Panc1 (cell line): ENCODE measurements around the gene BFSP1. TPM values are rescaled to one million over a fixed set of nuclear protein-coding genes. Genes with fewer than 3 reads are reported as not detected.

Experiments
- ATAC-seq: fragments of 200-7000 bp; cut with Tn5 transposase; 2 replicates; pipeline ENCODE4 v1.9.1; 2020; ENCODE audit warnings: mild to moderate bottlenecking, moderate library complexity
- BruUV-seq: library from RNA; stranded (reverse); fragments of 400-500 nt; replicated peaks from 2 replicates; lab custom pipeline; 2021; lab: Mats Ljungman, UMichigan
- CTCF ChIA-PET: fragments of 300-600 bp; sonication (Branson Sonifier 250); formaldehyde crosslinking; loops from one replicate; lab custom pipeline; 2022; ENCODE audit warnings: antibody characterized with exemption; lab: Charles Lee
- POLR2A ChIA-PET: fragments of 300-600 bp; sonication (Branson Sonifier 250); formaldehyde crosslinking; loops from one replicate; lab custom pipeline; 2022; ENCODE audit warnings: antibody characterized with exemption; lab: Charles Lee
- DNase-seq: peaks from one replicate; pipeline ENCODE4 v3.0.0-alpha.2; 2010; ENCODE audit warnings: low read depth, low spot score
- H3K27ac ChIP-seq: 2 replicates; pipeline ENCODE4 v1.5.1; 2011; ENCODE audit warnings: mild to moderate bottlenecking, low read length, inconsistent platforms
- H3K27me3 ChIP-seq: fragments of 200-500 bp; sonication (Bioruptor generic); 2 replicates; pipeline ENCODE4 v1.6.0; 2014; ENCODE audit warnings: low read length, inconsistent platforms; ENCODE audit not compliant: control insufficient read depth, insufficient read depth
- H3K36me3 ChIP-seq: fragments of 200-500 bp; sonication (Bioruptor generic); 2 replicates; pipeline ENCODE4 v1.5.1; 2014; ENCODE audit warnings: inconsistent platforms, mild to moderate bottlenecking, low read length, moderate library complexity; ENCODE audit not compliant: control insufficient read depth, insufficient read depth
- H3K4me1 ChIP-seq: 2 replicates; pipeline ENCODE4 v1.5.1; 2011; ENCODE audit warnings: inconsistent platforms, mild to moderate bottlenecking, low read length, moderate library complexity; ENCODE audit not compliant: control insufficient read depth, insufficient read depth
- H3K4me3 ChIP-seq, 2 experiments: 2 replicates each; pipeline ENCODE4 v1.5.1; 2011 to 2012; ENCODE audit warnings: low read depth in 2 of 2, low read length in 2 of 2, mild to moderate bottlenecking in 2 of 2, inconsistent platforms in 1 of 2, moderate library complexity in 1 of 2
- H3K9me3 ChIP-seq: fragments of 200-500 bp; sonication (Bioruptor generic); 2 replicates; pipeline ENCODE4 v1.5.1; 2014; ENCODE audit warnings: low read depth, mild to moderate bottlenecking, inconsistent platforms, low read length, moderate library complexity; ENCODE audit not compliant: control insufficient read depth, insufficient read depth
- CTCF ChIP-seq: fragments of 450-650 bp; IDR thresholded peaks from 2 replicates; pipeline ENCODE4 v1.5.1; 2017; ENCODE audit warnings: mild to moderate bottlenecking
- POLR2AphosphoS5 ChIP-seq: IDR thresholded peaks from 2 replicates; pipeline ENCODE4 v1.6.1; 2012; ENCODE audit warnings: mild to moderate bottlenecking, low read depth, low read length, moderate library complexity
- SIN3A ChIP-seq: IDR thresholded peaks from 2 replicates; pipeline ENCODE4 v1.6.1; 2012; ENCODE audit warnings: low read depth, mild to moderate bottlenecking, low read length, moderate library complexity, borderline replicate concordance; ENCODE audit not compliant: insufficient read depth
- TCF7L2 ChIP-seq: IDR thresholded peaks from 2 replicates; pipeline ENCODE4 v1.6.1; 2011; ENCODE audit warnings: mild to moderate bottlenecking, low read depth, low read length, inconsistent platforms
- in situ Hi-C: cut with HindIII; loops from 2 replicates; pipeline ENCODE4 v1.10.0; 2016; ENCODE audit warnings: low sequenced_read_pairs, low pct_unique_long_range_greater_than_20kb
- intact Hi-C: fragments of 100-400 bp; cut with micrococcal nuclease; formaldehyde crosslinking; loops from one replicate; pipeline ENCODE4 v1.10.0; 2022; ENCODE audit not compliant: unreplicated experiment
- total RNA-seq: library from RNA; stranded (reverse); gene quantifications from one replicate; pipeline ENCODE4 v1.2.1, GENCODE V29; 2021; ENCODE audit not compliant: unreplicated experiment
- TF ChIP-seq, protein P1 (sequence below), 2 experiments: IDR thresholded peaks; 2 replicates each; pipeline ENCODE4 v1.6.1; 2011 to 2012; ENCODE audit warnings: low read depth in 2 of 2, control low read depth in 1 of 2, low read length in 1 of 2, mild to moderate bottlenecking in 1 of 2, moderate library complexity in 1 of 2; ENCODE audit not compliant: insufficient read depth in 1 of 2

Gene BFSP1
- total RNA-seq, 1 experiment from 2014 or later: 6.9 TPM

DNA sequence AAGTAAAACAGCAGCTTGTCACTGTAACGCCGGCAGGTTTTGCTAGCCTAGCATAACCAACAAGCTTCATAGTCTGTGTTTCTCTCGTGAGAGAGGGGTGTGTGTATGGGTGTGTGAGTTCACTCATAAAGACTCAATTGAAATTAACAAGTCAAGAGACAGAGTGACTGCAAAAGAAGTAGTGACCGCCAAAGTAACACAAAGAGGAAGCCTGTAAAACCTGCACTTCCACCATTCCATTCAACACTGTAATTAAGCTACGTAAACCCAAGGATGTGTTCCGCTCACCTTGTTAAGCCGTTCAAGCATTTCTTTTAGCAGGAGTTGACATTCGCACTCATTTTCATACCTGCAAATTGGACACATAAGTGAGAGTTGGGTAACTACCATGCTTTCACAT, 6.6 kb downstream of the BFSP1 start:
- TF ChIP-seq TCF7L2: no peak
- TF ChIP-seq CTCF: no peak
- no peak for TF ChIP-seq POLR2AphosphoS5
- Histone ChIP-seq H3K9me3 (no peaks in the 10 kb centered on the region), H3K4me1 (no peaks in the 10 kb centered on the region), H3K36me3 (no peaks in the 10 kb centered on the region), H3K27ac (no peak overlapping the region), H3K27me3 (no peaks in the 10 kb centered on the region), H3K4me3 (no peak overlapping the region)
- in situ Hi-C loops (no loop called here), intact Hi-C loops (no loop called here)
- DNase-seq (no peak), ATAC-seq (no peak)
- ChIA-PET POLR2A (no interaction called here), CTCF (no interaction called here)
- no TSS peak for BruUV-seq

DNA sequence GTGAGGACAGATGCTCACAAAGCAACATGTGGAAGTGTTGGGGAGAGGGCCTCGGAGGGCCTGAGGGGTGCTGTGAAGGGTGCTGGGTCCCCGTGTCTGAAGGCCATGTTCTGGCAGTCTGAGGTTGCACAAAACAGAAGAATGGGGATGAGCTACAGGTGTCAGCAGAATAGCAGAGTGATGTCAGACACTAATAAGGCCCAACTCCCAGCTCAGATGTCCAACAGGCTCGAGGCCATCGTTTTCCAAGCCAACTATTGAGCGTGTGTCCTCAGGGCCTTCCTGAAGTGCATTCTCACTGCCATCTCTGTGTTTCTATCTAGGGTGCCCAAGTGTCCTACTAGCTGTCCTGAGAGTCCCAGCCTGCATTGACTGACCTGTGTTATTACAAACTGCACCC, 7.9 kb downstream of the BFSP1 start:
- BruUV-seq: no TSS peak
- intact Hi-C loops: no loop called here
- TF ChIP-seq, protein P1, sequence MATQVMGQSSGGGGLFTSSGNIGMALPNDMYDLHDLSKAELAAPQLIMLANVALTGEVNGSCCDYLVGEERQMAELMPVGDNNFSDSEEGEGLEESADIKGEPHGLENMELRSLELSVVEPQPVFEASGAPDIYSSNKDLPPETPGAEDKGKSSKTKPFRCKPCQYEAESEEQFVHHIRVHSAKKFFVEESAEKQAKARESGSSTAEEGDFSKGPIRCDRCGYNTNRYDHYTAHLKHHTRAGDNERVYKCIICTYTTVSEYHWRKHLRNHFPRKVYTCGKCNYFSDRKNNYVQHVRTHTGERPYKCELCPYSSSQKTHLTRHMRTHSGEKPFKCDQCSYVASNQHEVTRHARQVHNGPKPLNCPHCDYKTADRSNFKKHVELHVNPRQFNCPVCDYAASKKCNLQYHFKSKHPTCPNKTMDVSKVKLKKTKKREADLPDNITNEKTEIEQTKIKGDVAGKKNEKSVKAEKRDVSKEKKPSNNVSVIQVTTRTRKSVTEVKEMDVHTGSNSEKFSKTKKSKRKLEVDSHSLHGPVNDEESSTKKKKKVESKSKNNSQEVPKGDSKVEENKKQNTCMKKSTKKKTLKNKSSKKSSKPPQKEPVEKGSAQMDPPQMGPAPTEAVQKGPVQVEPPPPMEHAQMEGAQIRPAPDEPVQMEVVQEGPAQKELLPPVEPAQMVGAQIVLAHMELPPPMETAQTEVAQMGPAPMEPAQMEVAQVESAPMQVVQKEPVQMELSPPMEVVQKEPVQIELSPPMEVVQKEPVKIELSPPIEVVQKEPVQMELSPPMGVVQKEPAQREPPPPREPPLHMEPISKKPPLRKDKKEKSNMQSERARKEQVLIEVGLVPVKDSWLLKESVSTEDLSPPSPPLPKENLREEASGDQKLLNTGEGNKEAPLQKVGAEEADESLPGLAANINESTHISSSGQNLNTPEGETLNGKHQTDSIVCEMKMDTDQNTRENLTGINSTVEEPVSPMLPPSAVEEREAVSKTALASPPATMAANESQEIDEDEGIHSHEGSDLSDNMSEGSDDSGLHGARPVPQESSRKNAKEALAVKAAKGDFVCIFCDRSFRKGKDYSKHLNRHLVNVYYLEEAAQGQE (IDR thresholded peaks at IDR 0.05; ENCODE audit: insufficient read depth in 1 of 2, low read depth in 2 of 2, low read length in 1 of 2): no peak
- TF ChIP-seq SIN3A (no peak), POLR2AphosphoS5 (no peak), CTCF (no peak), TCF7L2 (no peak)
- ChIA-PET CTCF (no interaction called here), POLR2A (no interaction called here)
- no peaks in the 10 kb centered on the region for H3K36me3 ChIP-seq
- H3K27me3 ChIP-seq: no peaks in the 10 kb centered on the region
- H3K27ac ChIP-seq: no peak overlapping the region
- H3K4me3 ChIP-seq: no peak overlapping the region
- in situ Hi-C loops: no loop called here
- ATAC-seq: no peak
- H3K9me3 ChIP-seq: no peaks in the 10 kb centered on the region
- H3K4me1 ChIP-seq: no peaks in the 10 kb centered on the region
- DNase-seq: no peak

- Histone ChIP-seq H3K36me3 (no peaks in the 10 kb centered on the region), H3K4me3 (no peak overlapping the region), H3K27me3 (no peaks in the 10 kb centered on the region), H3K4me1 (no peaks in the 10 kb centered on the region), H3K27ac (no peak overlapping the region), H3K9me3 (no peaks in the 10 kb centered on the region)
- TF ChIP-seq CTCF (no peak), POLR2AphosphoS5 (no peak), TCF7L2 (no peak), SIN3A (no peak)
- TF ChIP-seq, protein P1 (IDR thresholded peaks at IDR 0.05; ENCODE audit: insufficient read depth in 1 of 2, low read depth in 2 of 2, low read length in 1 of 2): no peak
- ChIA-PET CTCF (no interaction called here), POLR2A (no interaction called here)
- DNase-seq (no peak), ATAC-seq (no peak)
- BruUV-seq: no TSS peak
- intact Hi-C loops (no loop called here), in situ Hi-C loops (no loop called here)
Measured at GRCh38 chr20:17522528-17522927, 8.7 kb downstream of the BFSP1 start.
